Natural killer cell (primary cell): ENCODE results near the gene TDO2. TPM values are rescaled to one million over a fixed set of nuclear protein-coding genes. Genes with fewer than 3 reads are reported as not detected.

Source experiments
- ATAC-seq, 3 donors: fragments of 150-1000 bp in 2 of 3; fragments of 200-7000 bp in 1 of 3; cut with Tn5 transposase; 1 replicate in 1 of 3; 2 replicates in 2 of 3; pipeline ENCODE4 v1.10.0; 2021; ENCODE audit warnings: mild to moderate bottlenecking in 2 of 3, moderate library complexity in 2 of 3
- DNase-seq, 2 donors: peaks; one replicate each; pipeline versions ENCODE4 v3.0.0 to v3.0.0-alpha.2; 2013 to 2021; ENCODE audit warnings: mixed read lengths in 1 of 2
- H3K27ac ChIP-seq: one replicate; pipeline ENCODE4 v1.5.1; 2013; ENCODE audit warnings: mild to moderate bottlenecking, low read length
- H3K27me3 ChIP-seq: one replicate; pipeline ENCODE4 v1.6.1; 2013; ENCODE audit warnings: low read length; ENCODE audit not compliant: control insufficient read depth, insufficient read depth
- H3K36me3 ChIP-seq: one replicate; pipeline ENCODE4 v1.6.1; 2013; ENCODE audit warnings: low read length; ENCODE audit not compliant: control insufficient read depth, insufficient read depth
- H3K4me1 ChIP-seq: one replicate; pipeline ENCODE4 v1.6.1; 2013; ENCODE audit warnings: low read length; ENCODE audit not compliant: control insufficient read depth, insufficient read depth
- H3K4me3 ChIP-seq: one replicate; pipeline ENCODE4 v1.5.1; 2013; ENCODE audit warnings: low read length
- H3K9me3 ChIP-seq: one replicate; pipeline ENCODE4 v1.6.1; 2013; ENCODE audit warnings: low read length; ENCODE audit not compliant: control insufficient read depth, insufficient read depth
- H3K27ac Mint-ChIP-seq, 2 donors: one replicate each; pipeline ENCODE4 v1.8.0; 2022; ENCODE audit warnings: mild to moderate bottlenecking in 2 of 2, mixed read lengths in 2 of 2, moderate library complexity in 1 of 2
- H3K27me3 Mint-ChIP-seq, 2 donors: one replicate each; pipeline ENCODE4 v1.8.0; 2022; ENCODE audit warnings: low read depth in 2 of 2, mixed read lengths in 2 of 2
- H3K36me3 Mint-ChIP-seq: one replicate; pipeline ENCODE4 v1.8.0; 2022; ENCODE audit warnings: mixed read lengths
- H3K4me1 Mint-ChIP-seq, 2 donors: one replicate each; pipeline ENCODE4 v1.8.0; 2022; ENCODE audit warnings: mixed read lengths in 2 of 2
- H3K4me3 Mint-ChIP-seq: one replicate; pipeline ENCODE4 v1.8.0; 2022; ENCODE audit warnings: mild to moderate bottlenecking, moderate library complexity, mixed read lengths
- H3K9me3 Mint-ChIP-seq, 2 donors: one replicate each; pipeline ENCODE4 v1.8.0; 2022; ENCODE audit warnings: mixed read lengths in 2 of 2
- CTCF ChIP-seq: fragments of 200-600 bp; IDR thresholded peaks from one replicate; pipeline ENCODE4 v1.8.0; 2022; ENCODE audit warnings: antibody characterized with exemption
- WGBS: methylation state at CpG from one replicate; pipeline ENCODE4 v1.1.7; 2013; ENCODE audit warnings: missing lambda C conversion rate; ENCODE audit not compliant: insufficient coverage; 5-methylcytosine and 5-hydroxymethylcytosine counted together
- intact Hi-C: fragments of 100-400 bp; cut with micrococcal nuclease; formaldehyde crosslinking; loops from one replicate; pipeline ENCODE4 v1.14.2; 2022
- total RNA-seq, 4 donors: library from RNA; stranded (reverse); fragments of 120-200 nt in 1 of 4; gene quantifications; one replicate each; pipeline versions ENCODE4 v1.2.3 to v1.2.4, GENCODE V29; 2013 to 2022

TDO2 gene
- total RNA-seq, 3 donors from 2014 or later (not counting 1 experiment from before 2014, with no cell fraction given) = not detected

- Histone ChIP-seq H3K9me3 (no peaks in the 10 kb centered on the region), H3K36me3 (no peaks in the 10 kb centered on the region), H3K4me1 (peaks cover 6% of the 10 kb centered on the region), H3K4me3 (peak overlapping the region; percentile 95), H3K27ac (peak overlapping the region; percentile 95), H3K27me3 (no peaks in the 10 kb centered on the region)
- H3K4me3 Mint-ChIP-seq = peak overlapping the region; percentile 100
- no peaks in the 10 kb centered on the region for H3K36me3 Mint-ChIP-seq
- H3K4me1 Mint-ChIP-seq = peaks cover 5 to 26% of the 10 kb centered on the region in 2 donors
- H3K27me3 Mint-ChIP-seq = peaks cover 10 to 11% of the 10 kb centered on the region in 2 donors
- H3K27ac Mint-ChIP-seq = peak overlapping the region; percentile 99 to 100
- TF ChIP-seq CTCF = no peak
- intact Hi-C loops = loop anchor here (5.0 to 10.0 kb wide), 2 partner anchors 147 to 579 kb away; partner anchors contain the start of gene MAP9
- DNase-seq (no peak), ATAC-seq (no peak)
- H3K9me3 Mint-ChIP-seq = no peaks in the 10 kb centered on the region
- WGBS = 81% methylated on average over 11 of the region's 11 CpGs
These were observed 50.7 kb downstream of the TDO2 start for GRCh38 chr4:155954118-155954685.

- Histone ChIP-seq H3K4me1 (peaks cover 6% of the 10 kb centered on the region), H3K9me3 (no peaks in the 10 kb centered on the region), H3K27ac (no peak overlapping the region), H3K36me3 (no peaks in the 10 kb centered on the region), H3K4me3 (no peak overlapping the region), H3K27me3 (no peaks in the 10 kb centered on the region)
- peaks cover 5 to 21% of the 10 kb centered on the region in 2 donors for H3K4me1 Mint-ChIP-seq
- H3K27ac Mint-ChIP-seq = peak overlapping the region in 1 of 2 donors; percentile 99
- H3K36me3 Mint-ChIP-seq = no peaks in the 10 kb centered on the region
- no peaks in the 10 kb centered on the region for H3K9me3 Mint-ChIP-seq
- TF ChIP-seq CTCF = no peak
- peak overlapping the region; percentile 100 for H3K4me3 Mint-ChIP-seq
- no peak for ATAC-seq
- WGBS = no CpG with 5 or more reads among the region's 4 CpGs
- no peak for DNase-seq
- H3K27me3 Mint-ChIP-seq = peaks cover 11 to 13% of the 10 kb centered on the region in 2 donors
- intact Hi-C loops = loop anchor here (5.0 to 10.0 kb wide), 2 partner anchors 148 to 580 kb away; partner anchors contain the start of gene MAP9
These were observed 51.4 kb downstream of the TDO2 start for GRCh38 chr4:155954939-155955338.

GRCh38 chr4:155956461-155956860 lies 53.0 kb downstream of the TDO2 start:
- H3K27ac ChIP-seq = no peak overlapping the region
- H3K27ac Mint-ChIP-seq = no peak overlapping the region
- H3K36me3 Mint-ChIP-seq = no peaks in the 10 kb centered on the region
- no peaks in the 10 kb centered on the region for H3K27me3 ChIP-seq
- peaks cover 6% of the 10 kb centered on the region for H3K4me1 ChIP-seq
- H3K4me3 Mint-ChIP-seq = no peak overlapping the region
- no peak for TF ChIP-seq CTCF
- ATAC-seq (no peak), DNase-seq (no peak)
- 91% methylated on average over 2 of the region's 2 CpGs for WGBS
- peaks cover 11 to 24% of the 10 kb centered on the region in 2 donors for H3K27me3 Mint-ChIP-seq
- no peaks in the 10 kb centered on the region for H3K36me3 ChIP-seq
- intact Hi-C loops = loop anchor here (10.0 kb wide), 1 partner anchor 582 kb away; the partner anchor contains the start of gene MAP9
- no peak overlapping the region for H3K4me3 ChIP-seq
- H3K4me1 Mint-ChIP-seq = peaks cover 5 to 21% of the 10 kb centered on the region in 2 donors
- no peaks in the 10 kb centered on the region for H3K9me3 Mint-ChIP-seq
- no peaks in the 10 kb centered on the region for H3K9me3 ChIP-seq
